HG02943 (cell line): Measurements from ENCODE around the gene EPHB6.

Experiments used
- ATAC-seq: cut with Tn5 transposase; IDR thresholded peaks from one replicate; pipeline ENCODE4 v1.9.1; 2021; ENCODE audit warnings: mild to moderate bottlenecking, low read depth, moderate library complexity; ENCODE audit not compliant: unreplicated experiment

EPHB6 gene

DNA sequence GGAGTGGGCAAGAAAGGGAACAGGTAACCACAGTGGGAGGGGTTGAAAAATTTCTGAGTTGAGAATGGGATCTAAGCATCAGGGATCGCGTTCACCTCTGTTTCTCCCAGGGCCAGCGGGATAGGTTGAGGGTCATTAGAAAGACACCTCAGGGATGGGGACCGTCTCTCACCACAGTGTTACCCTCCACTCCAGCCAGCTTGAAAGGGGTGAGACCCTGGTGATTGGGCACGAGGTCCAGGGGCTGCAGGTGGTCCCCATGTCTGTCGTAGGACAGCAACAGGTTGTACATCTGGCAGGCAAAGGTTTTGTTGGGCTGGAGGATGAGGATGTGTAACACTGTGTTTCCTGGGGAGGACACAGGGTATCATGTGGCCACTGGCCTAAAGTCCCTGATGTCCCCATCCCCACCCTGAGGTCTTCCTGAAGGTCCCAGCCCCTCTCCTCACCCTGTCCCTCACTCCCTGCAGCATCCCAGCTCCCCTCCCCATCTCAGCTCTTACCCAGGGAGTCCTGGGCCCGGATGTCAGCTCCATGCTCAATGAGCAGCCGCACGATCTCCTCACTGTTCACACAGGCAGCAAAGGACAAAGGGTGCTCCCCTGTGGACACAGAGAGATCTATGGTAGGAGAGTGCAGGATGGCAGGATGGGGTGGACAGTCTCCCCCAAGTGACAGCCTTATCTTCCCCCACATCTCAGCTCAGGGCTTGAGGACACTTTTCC is 21.5 kb downstream of the EPHB6 start:
- no peak for ATAC-seq

DNA sequence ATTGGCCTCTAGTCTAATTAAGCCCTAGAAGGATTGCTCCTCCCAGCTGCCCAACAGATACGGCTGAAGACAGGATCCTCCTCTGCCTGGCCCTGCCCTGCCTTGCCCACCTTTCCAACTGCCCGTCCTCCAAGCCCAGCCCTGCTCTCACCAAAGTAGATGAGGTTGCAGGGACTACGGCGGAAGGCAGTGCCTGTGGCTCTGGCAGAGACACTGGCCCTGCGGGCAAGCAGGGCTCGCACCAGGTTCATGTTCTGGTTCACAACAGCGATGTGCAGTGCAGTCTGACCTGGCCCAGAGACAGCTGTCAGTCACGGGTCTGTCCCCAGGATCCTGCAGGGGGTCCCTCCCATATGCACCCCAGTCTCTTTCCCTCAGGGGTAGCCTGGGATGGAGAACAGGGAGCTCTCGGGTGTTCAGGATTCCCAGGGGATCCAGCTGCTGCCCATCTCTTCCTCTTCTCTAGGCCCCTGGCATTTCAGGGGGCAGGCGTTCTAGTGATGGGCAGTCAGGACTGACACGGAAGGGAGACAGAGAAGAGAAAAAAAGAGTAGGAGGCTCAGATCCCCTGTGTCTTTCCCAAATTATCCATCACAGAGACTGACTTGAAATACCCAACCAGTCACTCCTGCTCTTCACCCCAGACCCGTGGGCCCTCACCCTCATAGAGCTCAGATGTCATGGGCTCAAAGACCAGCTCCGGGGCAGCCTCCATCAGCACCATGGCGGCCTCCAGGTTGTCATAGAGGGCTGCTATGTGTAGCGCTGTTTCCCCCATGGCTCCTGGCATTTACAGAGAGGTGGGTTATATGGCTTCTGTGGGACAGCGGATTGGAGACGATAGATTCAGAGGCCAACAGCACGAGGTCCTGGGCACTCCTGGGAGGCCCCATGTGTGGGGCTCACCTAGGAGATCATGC is 22.4 kb downstream of the EPHB6 start:
- ATAC-seq, result no peak

DNA sequence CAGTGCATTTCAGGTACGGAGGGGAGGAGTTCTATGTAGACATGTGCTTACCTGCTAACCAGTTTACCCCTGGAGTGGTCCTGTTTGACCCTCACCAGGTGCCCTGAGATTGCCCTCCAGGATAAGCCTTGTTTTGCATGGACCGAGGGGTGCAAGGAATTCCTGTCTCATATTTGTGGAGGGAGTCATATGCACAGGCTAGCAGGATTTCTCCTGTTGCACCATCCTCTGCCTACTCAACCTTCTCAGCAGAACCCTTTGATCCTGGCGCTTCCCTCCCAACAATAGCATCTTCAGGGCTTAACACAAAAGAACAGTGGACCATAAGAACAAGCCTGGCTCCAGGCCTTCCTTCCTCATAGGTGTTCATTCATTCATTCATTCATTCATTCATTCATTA is 23.4 kb downstream of the EPHB6 start:
- no peak for ATAC-seq

DNA sequence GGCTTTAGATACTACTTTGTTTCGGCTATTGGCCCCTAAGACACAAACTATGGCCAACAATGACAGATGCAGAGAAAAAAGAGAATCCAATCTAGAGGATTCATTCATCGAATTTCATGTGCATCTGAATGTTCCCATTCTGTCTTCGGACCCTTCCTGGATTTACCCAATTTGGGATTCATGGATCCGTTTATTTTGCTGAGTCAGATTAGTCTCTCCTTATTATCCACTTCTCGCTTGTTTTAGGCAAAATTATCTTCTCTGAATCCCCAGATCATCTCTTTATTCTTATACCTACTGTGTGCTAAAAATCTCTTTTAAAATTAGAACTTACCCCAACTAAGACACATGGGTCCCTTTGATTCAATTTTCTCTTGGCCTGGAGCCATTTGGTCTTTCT is 24.2 kb downstream of the EPHB6 start:
- no peak for ATAC-seq

DNA sequence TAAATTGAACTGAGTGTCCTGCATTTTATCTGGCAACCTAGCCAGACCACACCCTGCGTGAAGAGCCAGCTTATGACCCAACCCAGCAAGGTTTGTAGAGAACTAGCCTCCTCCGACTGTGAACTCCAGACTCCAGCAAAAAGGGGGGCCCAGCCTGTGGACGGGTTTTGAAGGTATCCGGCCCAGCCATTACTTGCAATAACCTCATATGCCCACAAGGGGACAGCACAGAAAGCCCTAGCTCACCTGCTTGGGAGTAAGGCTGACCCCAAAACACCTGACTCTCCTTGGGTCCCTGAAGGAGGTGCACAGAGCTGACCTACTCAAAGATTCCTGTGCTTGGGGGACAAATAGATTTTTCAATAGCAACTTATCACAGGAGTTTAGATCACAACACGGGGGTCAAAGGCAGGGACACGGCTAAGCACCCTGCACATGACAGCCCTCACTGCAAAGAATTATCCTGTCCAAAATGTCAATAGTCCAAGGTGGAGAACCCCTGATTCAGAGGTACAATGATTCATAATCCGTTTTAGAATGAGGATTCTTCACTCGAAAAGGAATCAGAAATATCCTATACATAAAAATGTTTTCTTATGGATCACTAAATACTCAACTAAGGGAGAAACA is 26.1 kb downstream of the EPHB6 start:
- no peak for ATAC-seq

DNA sequence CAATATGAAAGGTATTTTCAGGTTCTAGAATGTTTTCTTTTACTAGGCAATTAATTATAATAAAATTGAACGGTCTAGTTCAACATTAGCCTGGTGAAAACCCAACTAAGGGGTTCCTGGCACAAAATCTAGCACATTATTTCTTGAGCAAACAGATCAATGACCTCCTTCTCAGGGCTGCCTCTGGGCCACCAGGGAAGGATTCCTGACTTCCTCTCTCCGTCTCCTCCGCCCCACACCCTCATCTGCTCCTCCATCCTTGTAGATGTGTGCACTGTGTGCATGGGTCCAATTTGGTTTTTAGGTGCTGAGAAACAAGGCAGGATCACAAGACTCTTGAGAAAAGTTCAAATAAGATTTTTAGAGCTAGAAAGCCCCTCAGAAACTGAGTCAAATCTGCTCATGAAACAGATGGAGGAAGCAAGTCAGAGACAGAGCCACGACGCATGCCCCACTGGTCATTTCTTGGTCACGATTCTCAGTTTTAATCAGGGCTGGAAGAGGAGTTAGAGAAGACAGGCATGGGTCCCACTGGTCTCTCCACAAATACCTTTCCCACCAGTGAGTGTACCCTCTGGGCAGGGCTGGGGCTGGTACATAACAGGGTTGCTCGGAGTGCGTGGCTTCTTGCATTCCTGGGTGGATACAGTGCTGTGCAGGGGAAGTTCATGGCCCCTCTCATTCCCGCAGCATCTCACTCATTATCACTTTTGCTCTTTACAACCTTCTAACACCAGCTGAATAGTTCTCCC is 26.9 kb downstream of the EPHB6 start:
- ATAC-seq, result no peak

DNA sequence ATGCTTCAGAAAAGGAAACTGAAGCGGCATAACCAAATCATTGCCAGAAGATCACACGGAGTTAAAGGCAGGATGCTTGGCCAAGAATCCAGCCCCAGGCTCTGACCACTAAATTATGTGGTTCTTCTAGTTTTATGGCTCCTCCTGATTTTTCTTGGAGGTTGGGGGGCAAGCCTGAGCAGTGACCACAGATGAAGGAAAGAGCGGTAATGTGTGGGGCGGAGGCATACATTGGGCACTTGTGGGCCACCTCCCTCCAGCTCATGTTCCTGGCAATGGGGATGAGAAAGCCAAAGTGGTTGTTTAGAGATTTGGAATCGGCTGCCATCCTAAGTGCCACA is 27.4 kb downstream of the EPHB6 start:
- ATAC-seq, result no peak

DNA sequence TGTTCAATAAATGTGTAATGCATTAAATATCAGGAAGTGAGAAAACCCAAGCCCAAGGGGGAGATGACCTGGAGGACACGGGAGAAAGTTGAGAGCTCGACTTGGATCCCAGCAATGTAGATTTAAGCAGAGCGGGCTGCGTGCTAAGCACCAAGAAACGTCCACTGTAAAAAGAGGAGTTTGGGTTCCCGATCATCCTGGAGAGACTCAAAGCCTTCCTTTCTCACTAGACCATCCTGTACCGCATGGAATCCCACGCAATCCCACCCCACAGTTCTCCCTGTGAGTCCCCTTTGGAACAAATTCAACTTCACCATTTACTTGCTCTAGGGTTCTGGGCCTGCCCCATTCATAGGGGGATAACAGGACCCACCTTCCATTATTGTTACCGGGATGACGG is 28.3 kb downstream of the EPHB6 start:
- ATAC-seq, result no peak

DNA sequence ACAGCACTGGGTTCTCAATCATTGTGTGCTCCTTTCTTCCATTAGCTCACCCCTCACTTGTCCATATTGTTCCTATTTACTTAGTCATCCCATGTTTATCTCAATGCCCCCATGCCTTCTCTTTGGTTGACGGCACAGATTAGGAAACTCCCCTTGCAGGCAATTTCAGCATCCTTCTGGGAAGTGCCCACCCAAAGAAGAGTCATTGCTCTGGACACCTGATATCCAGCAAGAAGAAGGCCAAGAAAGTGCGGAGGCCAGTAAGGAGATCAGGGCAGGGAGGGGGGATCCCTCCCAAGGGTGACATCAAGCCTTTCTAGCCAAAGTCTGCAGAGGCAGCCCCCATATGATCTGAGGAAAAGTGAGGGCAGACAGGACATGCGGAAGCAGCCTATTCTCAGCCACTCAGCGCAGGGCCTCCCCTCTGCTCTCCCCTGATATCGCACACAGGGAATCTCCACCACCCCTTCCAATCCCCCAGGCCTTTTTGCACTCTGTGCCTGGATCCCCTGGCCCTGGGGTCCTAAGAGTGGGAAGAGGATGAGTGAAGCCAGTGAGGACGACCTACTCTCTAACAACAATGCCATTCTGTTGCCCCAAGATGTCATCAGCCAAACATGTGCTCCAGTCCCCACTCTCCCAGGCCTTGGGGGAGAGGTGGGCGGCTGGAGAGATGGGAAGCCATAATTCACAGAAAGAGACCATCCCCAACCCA is 28.9 kb downstream of the EPHB6 start:
- ATAC-seq, result no peak

DNA sequence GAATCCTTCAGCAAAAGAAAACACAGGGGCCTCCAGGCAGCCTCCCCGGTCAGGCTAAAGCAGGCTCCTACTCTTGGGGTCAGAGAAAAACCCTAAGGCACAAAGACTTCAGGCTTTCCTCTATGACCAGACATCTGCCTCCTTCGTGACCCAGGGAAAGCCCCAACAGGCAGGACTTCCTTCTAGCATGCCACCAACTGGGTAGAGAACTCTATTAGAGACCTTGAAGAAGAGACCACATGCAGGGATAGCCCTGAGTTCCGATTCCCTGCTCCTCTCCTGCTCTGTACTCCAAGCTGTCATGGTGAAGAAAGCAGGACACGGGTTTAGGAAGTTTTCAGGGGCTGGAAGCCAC is 29.4 kb downstream of the EPHB6 start:
- no peak for ATAC-seq

DNA sequence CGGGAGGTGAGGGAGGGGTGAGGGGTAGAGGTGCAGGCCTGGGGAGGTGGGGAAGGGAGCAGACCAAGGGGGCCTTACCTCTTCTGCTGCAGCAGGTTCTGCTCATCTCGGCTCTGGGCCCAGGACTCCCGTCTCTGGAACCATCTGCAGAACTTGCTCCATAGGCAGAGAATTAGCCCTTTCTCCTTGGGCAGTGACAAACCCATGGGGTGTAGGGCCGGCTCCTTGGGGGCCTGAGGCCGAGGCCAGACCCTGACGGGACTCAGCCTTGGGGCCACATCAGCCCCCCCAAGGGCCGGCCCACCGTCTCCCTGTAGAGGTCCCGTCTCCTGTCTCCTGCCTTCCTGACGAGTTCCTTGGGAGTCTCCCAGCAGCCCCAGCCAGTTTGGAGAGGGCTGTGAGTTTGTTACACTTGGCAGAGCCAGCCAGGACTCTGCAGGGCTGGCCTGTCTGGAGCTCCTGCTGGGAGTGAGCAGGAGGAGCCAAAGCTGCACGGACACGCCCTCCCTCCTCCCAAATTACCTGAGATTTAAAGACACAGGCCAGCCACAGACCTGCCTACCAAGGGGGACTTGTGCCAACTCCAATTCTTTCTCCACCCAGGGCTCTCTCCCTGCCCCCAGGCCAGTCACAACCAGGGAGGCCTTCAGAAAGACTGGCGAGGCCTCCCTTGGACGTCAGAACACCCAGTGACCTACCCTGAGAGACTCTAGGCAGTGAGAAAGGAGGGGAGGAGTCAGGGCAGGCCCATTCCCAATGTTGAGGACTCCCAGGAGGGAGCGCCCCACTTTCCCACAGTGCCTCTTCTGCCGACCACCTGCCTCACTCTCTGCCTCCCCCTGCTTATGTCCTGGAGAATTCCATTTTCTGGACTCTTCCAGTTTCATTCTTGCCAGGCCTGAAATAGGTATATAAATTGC is 30.7 kb downstream of the EPHB6 start, which contains the start of gene TRPV6:
TRPV6 (minus strand) TSS at position 435 of the 920 bp plus-strand sequence.
- ATAC-seq, result no peak

DNA sequence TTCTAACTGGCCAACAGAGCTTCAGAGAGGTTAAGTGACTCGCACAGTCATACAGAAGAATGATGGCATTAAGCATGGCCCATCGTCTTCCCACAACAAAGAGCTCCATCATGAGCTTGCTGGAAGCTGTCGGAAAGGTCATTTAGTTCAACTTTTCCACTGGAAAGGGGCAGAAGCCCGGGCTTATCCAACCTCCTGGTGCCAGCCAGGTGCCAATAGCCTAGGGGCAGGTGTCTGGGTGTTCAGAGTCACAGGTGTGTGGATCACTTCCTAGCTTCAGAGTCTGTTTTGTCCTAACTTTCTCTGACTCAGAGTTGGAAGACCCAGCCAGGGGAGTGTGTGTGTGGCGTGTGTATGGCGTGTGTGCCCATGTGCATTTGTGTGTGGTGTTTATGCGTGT is 32.0 kb downstream of the EPHB6 start:
- ATAC-seq, result no peak

DNA sequence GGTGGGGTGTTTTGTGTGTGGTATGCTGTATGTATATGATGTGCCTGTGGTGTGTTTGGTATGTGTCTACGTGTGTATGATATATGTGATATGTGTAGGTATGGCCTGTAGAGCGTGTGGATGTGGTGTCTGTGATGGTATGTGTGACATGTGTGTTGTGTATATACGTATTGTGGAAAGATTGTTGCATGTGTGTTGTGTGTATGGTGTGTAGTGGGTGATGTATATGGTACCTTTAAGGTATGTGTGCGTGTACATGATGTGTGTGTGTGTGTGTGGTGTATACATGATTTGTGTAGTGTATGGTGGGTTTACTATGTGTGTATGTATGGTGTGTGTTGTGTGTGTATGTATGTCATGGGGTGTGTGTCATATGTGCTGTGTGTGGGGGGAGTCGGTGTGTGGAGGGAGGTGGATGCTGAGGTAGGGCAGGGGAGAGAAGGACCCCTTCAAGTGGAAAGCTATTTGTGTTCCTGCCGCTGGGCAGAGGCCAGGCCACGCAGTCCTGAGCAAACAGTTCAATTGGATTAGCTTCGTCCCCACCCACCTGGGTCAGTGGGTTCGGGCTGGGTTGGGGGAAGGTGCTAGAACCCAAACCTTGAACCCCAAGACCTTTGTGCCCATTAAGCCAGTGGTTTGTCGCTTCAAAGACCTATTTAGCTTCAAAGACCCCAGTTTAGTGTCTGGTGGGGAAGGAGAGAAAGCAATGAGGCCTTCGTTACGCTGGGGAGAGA is 32.6 kb downstream of the EPHB6 start:
- ATAC-seq, result no peak

DNA sequence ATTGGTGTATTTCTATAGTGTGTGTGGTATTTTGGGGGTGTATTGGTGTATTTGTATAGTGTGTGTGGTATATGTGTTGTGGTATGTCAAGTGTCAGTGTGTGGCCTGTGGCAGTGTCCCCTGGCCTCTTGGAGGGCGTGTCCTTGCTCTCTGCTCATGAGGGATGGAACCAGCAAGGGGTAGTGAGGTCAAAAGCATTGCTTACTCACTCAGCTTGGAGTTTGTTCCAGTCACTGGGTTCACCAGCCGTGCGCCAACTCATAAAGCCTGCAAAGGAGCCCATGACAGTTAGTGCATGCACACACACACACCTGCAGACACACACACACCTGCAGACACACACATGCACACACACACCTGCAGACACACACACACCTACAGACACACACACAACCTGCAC is 34.9 kb downstream of the EPHB6 start:
- no peak for ATAC-seq

DNA sequence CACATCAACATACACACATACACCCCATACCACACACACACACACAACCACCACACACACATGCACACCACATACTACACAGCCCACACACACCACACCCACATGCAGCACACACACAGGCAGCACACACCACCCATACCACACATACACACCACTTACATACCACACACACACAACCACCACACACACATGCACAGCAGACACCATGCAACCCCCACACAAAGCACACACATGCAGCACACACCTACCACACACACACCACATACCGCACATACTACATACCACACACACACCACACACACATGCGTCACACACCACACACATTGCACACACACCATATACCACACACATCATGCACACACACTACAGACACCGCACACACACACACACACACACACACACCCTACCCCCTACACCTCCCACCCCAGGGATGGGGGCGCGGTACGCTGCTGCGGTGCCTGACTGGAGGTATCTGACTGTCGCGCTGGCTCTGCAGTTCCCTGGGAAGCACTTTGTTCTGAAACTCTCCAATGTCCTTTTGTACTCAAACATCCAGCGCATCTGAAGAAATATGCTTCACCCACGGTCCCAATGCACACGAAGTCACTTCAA is 36.1 kb downstream of the EPHB6 start:
- ATAC-seq, result no peak

DNA sequence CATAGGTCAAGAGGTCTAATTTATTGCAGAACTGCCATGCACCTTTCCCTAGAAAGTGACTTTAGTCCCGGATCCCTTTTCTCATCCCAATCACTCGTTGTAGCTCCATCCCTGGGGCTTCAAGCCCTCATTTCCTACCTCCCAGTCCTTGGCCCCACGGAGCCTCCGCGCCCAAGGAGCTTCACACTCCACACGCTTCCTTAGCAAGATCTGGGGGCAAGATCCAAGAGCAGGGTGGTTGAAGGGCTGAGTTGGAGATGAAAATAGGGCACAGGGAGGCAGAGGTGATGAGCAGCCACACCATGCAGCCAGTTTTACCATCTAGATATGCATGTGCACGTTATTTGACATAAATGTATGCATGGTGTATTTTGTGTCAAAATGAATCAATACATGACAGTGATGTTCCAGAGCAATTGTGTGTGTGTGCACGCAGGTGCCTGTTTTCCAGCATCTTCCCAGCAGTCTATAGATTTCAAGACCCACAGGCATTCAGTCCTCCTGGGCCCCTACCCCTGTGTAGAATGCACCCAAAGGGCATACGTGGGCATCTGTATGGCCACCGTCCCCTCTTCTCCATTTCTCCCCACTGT is 36.7 kb downstream of the EPHB6 start:
- no peak for ATAC-seq

DNA sequence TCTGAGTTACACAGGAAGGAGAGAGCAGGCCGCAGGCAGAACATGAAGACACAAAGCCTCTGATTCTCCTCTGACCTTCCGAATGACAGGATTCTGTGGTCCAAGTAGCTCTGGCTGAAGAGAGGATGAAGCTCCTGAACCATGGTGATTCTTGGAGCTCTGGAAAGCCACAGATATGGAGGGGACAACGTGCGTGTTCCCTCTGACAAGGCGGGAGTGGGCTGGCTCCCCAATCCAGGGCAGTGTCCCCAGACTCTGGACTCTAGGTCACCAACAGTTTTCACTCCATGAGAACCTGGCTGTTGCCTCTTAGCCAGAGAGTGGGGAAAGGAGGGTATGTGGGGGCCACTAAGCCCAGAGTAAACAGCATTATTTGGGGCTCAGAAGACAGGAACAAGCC is 38.1 kb downstream of the EPHB6 start:
- ATAC-seq, result no peak
